ENCODE measurements around the gene TRIM46. TPM values are rescaled to one million over a fixed set of nuclear protein-coding genes. Genes with fewer than 3 reads are reported as not detected.

TRIM46 gene
- polyA plus RNA-seq, 2 of the 4 experiments (the other 2 are of a cell fraction), result 1.1 to 2.8 TPM

DNA sequence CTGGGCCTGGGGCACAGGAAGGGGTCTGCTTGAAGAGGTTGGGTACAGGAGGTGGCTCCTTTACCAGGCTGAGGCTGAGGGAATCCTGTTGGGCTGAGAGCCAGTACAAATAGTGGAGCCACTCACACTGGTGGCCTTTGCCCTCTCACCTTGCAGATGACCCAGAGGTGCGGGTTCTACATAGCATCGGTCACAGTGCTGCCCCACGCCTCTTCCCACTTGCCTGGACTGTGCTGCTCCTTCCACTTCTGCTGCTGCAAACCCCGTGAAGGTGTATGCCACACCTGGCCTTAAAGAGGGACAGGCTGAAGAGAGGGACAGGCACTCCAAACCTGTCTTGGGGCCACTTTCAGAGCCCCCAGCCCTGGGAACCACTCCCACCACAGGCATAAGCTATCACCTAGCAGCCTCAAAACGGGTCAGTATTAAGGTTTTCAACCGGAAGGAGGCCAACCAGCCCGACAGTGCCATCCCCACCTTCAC lies 39.8 kb upstream of the TRIM46 start (continued):
- TF ChIP-seq, protein P1, sequence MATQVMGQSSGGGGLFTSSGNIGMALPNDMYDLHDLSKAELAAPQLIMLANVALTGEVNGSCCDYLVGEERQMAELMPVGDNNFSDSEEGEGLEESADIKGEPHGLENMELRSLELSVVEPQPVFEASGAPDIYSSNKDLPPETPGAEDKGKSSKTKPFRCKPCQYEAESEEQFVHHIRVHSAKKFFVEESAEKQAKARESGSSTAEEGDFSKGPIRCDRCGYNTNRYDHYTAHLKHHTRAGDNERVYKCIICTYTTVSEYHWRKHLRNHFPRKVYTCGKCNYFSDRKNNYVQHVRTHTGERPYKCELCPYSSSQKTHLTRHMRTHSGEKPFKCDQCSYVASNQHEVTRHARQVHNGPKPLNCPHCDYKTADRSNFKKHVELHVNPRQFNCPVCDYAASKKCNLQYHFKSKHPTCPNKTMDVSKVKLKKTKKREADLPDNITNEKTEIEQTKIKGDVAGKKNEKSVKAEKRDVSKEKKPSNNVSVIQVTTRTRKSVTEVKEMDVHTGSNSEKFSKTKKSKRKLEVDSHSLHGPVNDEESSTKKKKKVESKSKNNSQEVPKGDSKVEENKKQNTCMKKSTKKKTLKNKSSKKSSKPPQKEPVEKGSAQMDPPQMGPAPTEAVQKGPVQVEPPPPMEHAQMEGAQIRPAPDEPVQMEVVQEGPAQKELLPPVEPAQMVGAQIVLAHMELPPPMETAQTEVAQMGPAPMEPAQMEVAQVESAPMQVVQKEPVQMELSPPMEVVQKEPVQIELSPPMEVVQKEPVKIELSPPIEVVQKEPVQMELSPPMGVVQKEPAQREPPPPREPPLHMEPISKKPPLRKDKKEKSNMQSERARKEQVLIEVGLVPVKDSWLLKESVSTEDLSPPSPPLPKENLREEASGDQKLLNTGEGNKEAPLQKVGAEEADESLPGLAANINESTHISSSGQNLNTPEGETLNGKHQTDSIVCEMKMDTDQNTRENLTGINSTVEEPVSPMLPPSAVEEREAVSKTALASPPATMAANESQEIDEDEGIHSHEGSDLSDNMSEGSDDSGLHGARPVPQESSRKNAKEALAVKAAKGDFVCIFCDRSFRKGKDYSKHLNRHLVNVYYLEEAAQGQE (IDR thresholded peaks at IDR 0.05), result no peak

DNA sequence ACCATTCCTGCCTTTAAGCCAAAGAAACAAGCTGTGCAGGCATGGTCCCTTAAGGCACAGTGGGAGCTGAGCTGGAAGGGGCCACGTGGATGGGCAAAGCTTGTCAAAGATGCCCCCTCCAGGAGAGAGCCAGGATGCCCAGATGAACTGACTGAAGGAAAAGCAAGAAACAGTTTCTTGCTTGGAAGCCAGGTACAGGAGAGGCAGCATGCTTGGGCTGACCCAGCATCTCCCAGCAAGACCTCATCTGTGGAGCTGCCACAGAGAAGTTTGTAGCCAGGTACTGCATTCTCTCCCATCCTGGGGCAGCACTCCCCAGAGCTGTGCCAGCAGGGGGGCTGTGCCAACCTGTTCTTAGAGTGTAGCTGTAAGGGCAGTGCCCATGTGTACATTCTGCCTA lies 39.3 kb upstream of the TRIM46 start:
- WGBS (ENCODE audit: missing lambda C conversion rate), result 50% methylated on average over 1 of the region's 1 CpG
- 0 out of 3 replicates have a peak overlapping the region, but pooled peaks have one; percentile 60 for H3K4me3 ChIP-seq
- H3K9me3 ChIP-seq, result no peaks in the 10 kb centered on the region
- H3K27ac ChIP-seq, result peak overlapping the region; percentile 90 to 92
- no peak for FAIRE-seq
- ATAC-seq, result peak in 1 of 2 experiments; percentile 3; a peak in 2 of 6 replicates
- peak overlapping the region; percentile 82 for H3K4me2 ChIP-seq
- POLR2A ChIA-PET, result interaction anchor here (1.0 to 1.2 kb wide), 2 partner anchors 8 to 10 kb away, joined by 4 to 8 read pairs; no protein-coding TSS in a partner anchor
- peaks cover 46% of the 10 kb centered on the region for H3K4me1 ChIP-seq
- CTCF ChIA-PET, result interaction anchor here (1.5 to 19.7 kb wide), 8 partner anchors 9 to 90 kb away, joined by 3 to 309 read pairs (median 21); partner anchors contain the start of gene KRTCAP2
- no peak for TF ChIP-seq HOXA7 (CRISPR knock-in tag; IDR thresholded peaks at IDR 0.05)
- TF ChIP-seq, protein P2, sequence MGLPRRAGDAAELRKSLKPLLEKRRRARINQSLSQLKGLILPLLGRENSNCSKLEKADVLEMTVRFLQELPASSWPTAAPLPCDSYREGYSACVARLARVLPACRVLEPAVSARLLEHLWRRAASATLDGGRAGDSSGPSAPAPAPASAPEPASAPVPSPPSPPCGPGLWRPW (IDR thresholded peaks at IDR 0.05), result no peak
- no peak for TF ChIP-seq FOXS1 (CRISPR knock-in tag; IDR thresholded peaks at IDR 0.05)
- no peak for TF ChIP-seq NPAS2 (CRISPR knock-in tag; IDR thresholded peaks at IDR 0.05; ENCODE audit: borderline replicate concordance)
- no peak for TF ChIP-seq HDAC2 (IDR thresholded peaks at IDR 0.05)
- no peak for TF ChIP-seq EP300 (IDR thresholded peaks at IDR 0.05)
- TF ChIP-seq POLR2AphosphoS2 (conservative IDR thresholded peaks at IDR 0.05; ENCODE audit: low read length), result no peak
- TF ChIP-seq CBX2 (IDR thresholded peaks at IDR 0.05; ENCODE audit: borderline replicate concordance, low read depth), result no peak
- TF ChIP-seq NFE2L2 (conservative IDR thresholded peaks at IDR 0.05; ENCODE audit: low read length), result no peak
- no peak for TF ChIP-seq EHF (CRISPR knock-in tag; IDR thresholded peaks at IDR 0.05)
- TF ChIP-seq, protein P3, sequence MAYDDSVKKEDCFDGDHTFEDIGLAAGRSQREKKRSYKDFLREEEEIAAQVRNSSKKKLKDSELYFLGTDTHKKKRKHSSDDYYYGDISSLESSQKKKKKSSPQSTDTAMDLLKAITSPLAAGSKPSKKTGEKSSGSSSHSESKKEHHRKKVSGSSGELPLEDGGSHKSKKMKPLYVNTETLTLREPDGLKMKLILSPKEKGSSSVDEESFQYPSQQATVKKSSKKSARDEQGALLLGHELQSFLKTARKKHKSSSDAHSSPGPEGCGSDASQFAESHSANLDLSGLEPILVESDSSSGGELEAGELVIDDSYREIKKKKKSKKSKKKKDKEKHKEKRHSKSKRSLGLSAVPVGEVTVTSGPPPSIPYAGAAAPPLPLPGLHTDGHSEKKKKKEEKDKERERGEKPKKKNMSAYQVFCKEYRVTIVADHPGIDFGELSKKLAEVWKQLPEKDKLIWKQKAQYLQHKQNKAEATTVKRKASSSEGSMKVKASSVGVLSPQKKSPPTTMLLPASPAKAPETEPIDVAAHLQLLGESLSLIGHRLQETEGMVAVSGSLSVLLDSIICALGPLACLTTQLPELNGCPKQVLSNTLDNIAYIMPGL (CRISPR knock-in tag; IDR thresholded peaks at IDR 0.05; ENCODE audit: borderline replicate concordance), result no peak
- no peak for TF ChIP-seq MYC (IDR thresholded peaks at IDR 0.05; ENCODE audit: borderline replicate concordance, low read length)
- TF ChIP-seq MAFK (IDR thresholded peaks at IDR 0.05; ENCODE audit: partially characterized antibody), result no peak
- TF ChIP-seq RFX5 (IDR thresholded peaks at IDR 0.05), result no peak
- TF ChIP-seq ZNF302 (CRISPR knock-in tag; IDR thresholded peaks at IDR 0.05), result no peak
- TF ChIP-seq, protein P4, sequence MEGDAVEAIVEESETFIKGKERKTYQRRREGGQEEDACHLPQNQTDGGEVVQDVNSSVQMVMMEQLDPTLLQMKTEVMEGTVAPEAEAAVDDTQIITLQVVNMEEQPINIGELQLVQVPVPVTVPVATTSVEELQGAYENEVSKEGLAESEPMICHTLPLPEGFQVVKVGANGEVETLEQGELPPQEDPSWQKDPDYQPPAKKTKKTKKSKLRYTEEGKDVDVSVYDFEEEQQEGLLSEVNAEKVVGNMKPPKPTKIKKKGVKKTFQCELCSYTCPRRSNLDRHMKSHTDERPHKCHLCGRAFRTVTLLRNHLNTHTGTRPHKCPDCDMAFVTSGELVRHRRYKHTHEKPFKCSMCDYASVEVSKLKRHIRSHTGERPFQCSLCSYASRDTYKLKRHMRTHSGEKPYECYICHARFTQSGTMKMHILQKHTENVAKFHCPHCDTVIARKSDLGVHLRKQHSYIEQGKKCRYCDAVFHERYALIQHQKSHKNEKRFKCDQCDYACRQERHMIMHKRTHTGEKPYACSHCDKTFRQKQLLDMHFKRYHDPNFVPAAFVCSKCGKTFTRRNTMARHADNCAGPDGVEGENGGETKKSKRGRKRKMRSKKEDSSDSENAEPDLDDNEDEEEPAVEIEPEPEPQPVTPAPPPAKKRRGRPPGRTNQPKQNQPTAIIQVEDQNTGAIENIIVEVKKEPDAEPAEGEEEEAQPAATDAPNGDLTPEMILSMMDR (IDR thresholded peaks at IDR 0.05), result no peak
- no peak for TF ChIP-seq HOXB5 (CRISPR knock-in tag; IDR thresholded peaks at IDR 0.05)
- no peak for DNase-seq (ENCODE audit: low read depth in 1 of 2, low spot score in 1 of 2)
